Pons (tissue), 1 donor: ENCODE results near the gene GGT5.
"Not testable (repeated sequence)": the region's sequence is repeated elsewhere in the genome, so short reads cannot be mapped to it uniquely, and the experiment has no call there.

ENCODE experiments used
- DNase-seq: peaks from one replicate; pipeline ENCODE4 v3.0.0-alpha.2; 2016; ENCODE audit warnings: low spot score

The GGT5 gene

GRCh38 chr22:24245030-24245431 is at the start of gene GGT5:
Gene GGT5, minus strand, starts transcription at chr22:24245082. Its CDS starts 357 bp downstream, at chr22:24244725.
- not testable (repeated sequence) for DNase-seq

GRCh38 chr22:24292202-24292830 is 47.4 kb upstream of the GGT5 start:
- DNase-seq: not testable (repeated sequence)

- no peak for DNase-seq
Measured at GRCh38 chr22:24291515-24292201, 46.8 kb upstream of the GGT5 start.

- DNase-seq: no peak
Measured at GRCh38 chr22:24290459-24290858, 45.6 kb upstream of the GGT5 start.

GRCh38 chr22:24289741-24290163 is 44.9 kb upstream of the GGT5 start:
- DNase-seq: no peak

- no peak for DNase-seq
Measured at GRCh38 chr22:24289114-24289513, 44.2 kb upstream of the GGT5 start.

GRCh38 chr22:24287801-24288200 is 42.9 kb upstream of the GGT5 start:
- not testable (repeated sequence) for DNase-seq

GRCh38 chr22:24287212-24287611 is 42.3 kb upstream of the GGT5 start:
- not testable (repeated sequence) for DNase-seq

- DNase-seq: peak; percentile 75
Measured at GRCh38 chr22:24285245-24285644, 40.4 kb upstream of the GGT5 start.

GRCh38 chr22:24284747-24285203 is 39.9 kb upstream of the GGT5 start:
- no peak for DNase-seq

- DNase-seq: no peak
Measured at GRCh38 chr22:24282401-24282800, 37.5 kb upstream of the GGT5 start.

- not testable (repeated sequence) for DNase-seq
Measured at GRCh38 chr22:24280363-24280762, 35.5 kb upstream of the GGT5 start.

- not testable (repeated sequence) for DNase-seq
Measured at GRCh38 chr22:24274696-24275405, 30.0 kb upstream of the GGT5 start.

- not testable (repeated sequence) for DNase-seq
Measured at GRCh38 chr22:24273906-24274305, 29.0 kb upstream of the GGT5 start.

GRCh38 chr22:24273031-24273430 is 28.1 kb upstream of the GGT5 start:
- DNase-seq: not testable (repeated sequence)

- DNase-seq: no peak
Measured at GRCh38 chr22:24271386-24271854, 26.5 kb upstream of the GGT5 start.

- DNase-seq: peak; percentile 88
Measured at GRCh38 chr22:24270556-24271385, 25.9 kb upstream of the GGT5 start, which contains the start of gene SPECC1L. Gene SPECC1L, plus strand, starts transcription at chr22:24270831. Its CDS starts 31,401 bp downstream, at chr22:24302232.

GRCh38 chr22:24266495-24266894 is 21.6 kb upstream of the GGT5 start:
- DNase-seq: not testable (repeated sequence)

- no peak for DNase-seq
Measured at GRCh38 chr22:24265734-24266133, 20.9 kb upstream of the GGT5 start.

- DNase-seq: not testable (repeated sequence)
Measured at GRCh38 chr22:24264329-24264896, 19.5 kb upstream of the GGT5 start.

GRCh38 chr22:24263479-24263878 is 18.6 kb upstream of the GGT5 start:
- not testable (repeated sequence) for DNase-seq
